Measurements from ENCODE around the gene ZNF653.

GRCh38 chr19:11458236-11458900 is 47.3 kb downstream of the ZNF653 start:
- TF ChIP-seq CTCF (IDR thresholded peaks at IDR 0.05; ENCODE audit: control extremely low read depth in 1 of 3, insufficient read depth in 1 of 3, low read depth in 1 of 3, low read length in 3 of 3) (no peak), POLR2AphosphoS5 (IDR thresholded peaks at IDR 0.05; ENCODE audit: low read depth, low read length) (no peak), EGR1 (IDR thresholded peaks at IDR 0.05; ENCODE audit: borderline replicate concordance, low read depth, low read length) (no peak), EP300 (IDR thresholded peaks at IDR 0.05; ENCODE audit: borderline replicate concordance in 1 of 2, low read depth in 2 of 2, low read length in 2 of 2) (no peak), SUZ12 (IDR thresholded peaks at IDR 0.05; ENCODE audit: low read length) (no peak), TCF12 (IDR thresholded peaks at IDR 0.05; ENCODE audit: low read depth, low read length) (no peak), NRF1 (IDR thresholded peaks at IDR 0.05; ENCODE audit: low read depth, low read length) (no peak), TEAD4 (IDR thresholded peaks at IDR 0.05; ENCODE audit: low read depth, low read length) (no peak), CREB1 (IDR thresholded peaks at IDR 0.05) (no peak), POLR2A (IDR thresholded peaks at IDR 0.05; ENCODE audit: control extremely low read depth in 1 of 2, low read depth in 2 of 2, low read length in 2 of 2) (no peak), BACH1 (IDR thresholded peaks at IDR 0.05; ENCODE audit: low read length) (no peak), USF2 (IDR thresholded peaks at IDR 0.05; ENCODE audit: low read length) (no peak)
